BE2C (cell line): ENCODE data around the gene OTOP2.
"Not testable (repeated sequence)": the region's sequence is repeated elsewhere in the genome, so short reads cannot be mapped to it uniquely, and the experiment has no call there.

Experiments used
- DNase-seq: peaks from one replicate; pipeline ENCODE4 v3.0.0-alpha.2; 2020
- H3K27me3 ChIP-seq: fragments of 250-450 bp; sonication (Bioruptor Pico); 2 replicates; pipeline ENCODE4 v1.5.1; 2020; ENCODE audit warnings: mild to moderate bottlenecking
- H3K36me3 ChIP-seq: fragments of 250-450 bp; sonication (Bioruptor Pico); 2 replicates; pipeline ENCODE4 v1.5.1; 2020; ENCODE audit warnings: mild to moderate bottlenecking
- H3K4me1 ChIP-seq: fragments of 250-450 bp; sonication (Bioruptor Pico); 2 replicates; pipeline ENCODE4 v1.5.1; 2020
- H3K4me3 ChIP-seq: 2 replicates; pipeline ENCODE4 v1.5.1; 2011; ENCODE audit warnings: low read depth, low read length
- H3K9me3 ChIP-seq: fragments of 250-450 bp; sonication (Bioruptor Pico); 2 replicates; pipeline ENCODE4 v1.5.1; 2020
- TF ChIP-seq, protein P1 (sequence below): IDR thresholded peaks from 2 replicates; pipeline ENCODE4 v1.5.1; 2012; ENCODE audit warnings: mild to moderate bottlenecking, low read depth, low read length

Gene OTOP2

DNA sequence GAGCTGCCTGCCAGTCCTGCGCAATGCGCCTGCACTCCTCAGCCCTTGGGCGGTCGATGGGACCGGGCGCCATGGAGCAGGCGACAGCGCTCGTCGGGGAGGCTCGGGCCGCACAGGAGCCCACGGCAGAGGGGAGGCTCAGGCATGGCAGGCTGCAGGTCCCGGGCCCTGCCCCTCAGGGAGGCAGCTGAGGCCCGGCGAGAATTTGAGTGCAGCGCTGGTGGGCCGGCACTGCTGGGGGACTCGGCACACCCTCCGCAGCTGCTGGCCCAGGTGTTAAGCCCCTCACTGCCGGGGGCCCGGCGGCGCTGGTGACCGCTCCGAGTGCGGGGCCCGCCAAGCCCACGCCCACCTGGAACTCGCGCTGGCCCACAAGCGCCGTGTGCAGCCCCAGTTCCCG is 17.1 kb upstream of the OTOP2 start:
- Histone ChIP-seq H3K4me1 (no peaks in the 10 kb centered on the region), H3K36me3 (no peaks in the 10 kb centered on the region), H3K4me3 (no peak overlapping the region), H3K9me3 (no peaks in the 10 kb centered on the region; the same call in 1 of the 2 replicates), H3K27me3 (no peaks in the 10 kb centered on the region)
- no peak for DNase-seq
- TF ChIP-seq, protein P1, sequence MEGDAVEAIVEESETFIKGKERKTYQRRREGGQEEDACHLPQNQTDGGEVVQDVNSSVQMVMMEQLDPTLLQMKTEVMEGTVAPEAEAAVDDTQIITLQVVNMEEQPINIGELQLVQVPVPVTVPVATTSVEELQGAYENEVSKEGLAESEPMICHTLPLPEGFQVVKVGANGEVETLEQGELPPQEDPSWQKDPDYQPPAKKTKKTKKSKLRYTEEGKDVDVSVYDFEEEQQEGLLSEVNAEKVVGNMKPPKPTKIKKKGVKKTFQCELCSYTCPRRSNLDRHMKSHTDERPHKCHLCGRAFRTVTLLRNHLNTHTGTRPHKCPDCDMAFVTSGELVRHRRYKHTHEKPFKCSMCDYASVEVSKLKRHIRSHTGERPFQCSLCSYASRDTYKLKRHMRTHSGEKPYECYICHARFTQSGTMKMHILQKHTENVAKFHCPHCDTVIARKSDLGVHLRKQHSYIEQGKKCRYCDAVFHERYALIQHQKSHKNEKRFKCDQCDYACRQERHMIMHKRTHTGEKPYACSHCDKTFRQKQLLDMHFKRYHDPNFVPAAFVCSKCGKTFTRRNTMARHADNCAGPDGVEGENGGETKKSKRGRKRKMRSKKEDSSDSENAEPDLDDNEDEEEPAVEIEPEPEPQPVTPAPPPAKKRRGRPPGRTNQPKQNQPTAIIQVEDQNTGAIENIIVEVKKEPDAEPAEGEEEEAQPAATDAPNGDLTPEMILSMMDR: no peak

DNA sequence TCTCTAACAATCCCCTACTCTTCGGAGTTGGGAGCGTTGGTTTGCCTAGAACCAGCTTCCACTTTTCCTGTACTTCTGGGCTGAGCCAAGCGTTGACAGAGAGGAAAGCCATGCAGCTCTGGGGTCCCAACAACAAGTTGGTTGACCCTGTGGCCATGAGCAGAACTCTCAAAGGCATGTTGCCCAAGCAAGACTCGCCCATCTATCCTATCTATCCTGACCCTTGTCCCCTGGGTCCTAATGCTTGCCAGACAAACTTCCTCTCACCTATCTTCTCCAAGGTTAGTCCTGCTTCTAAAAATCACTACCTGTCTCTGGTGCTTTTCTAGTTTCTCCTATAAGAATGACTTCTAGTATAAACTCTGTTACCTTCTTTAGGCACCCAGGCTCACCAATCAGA is 15.0 kb upstream of the OTOP2 start:
- not testable (repeated sequence) for H3K36me3 ChIP-seq, H3K27me3 ChIP-seq, H3K4me1 ChIP-seq, H3K4me3 ChIP-seq, DNase-seq, H3K9me3 ChIP-seq

DNA sequence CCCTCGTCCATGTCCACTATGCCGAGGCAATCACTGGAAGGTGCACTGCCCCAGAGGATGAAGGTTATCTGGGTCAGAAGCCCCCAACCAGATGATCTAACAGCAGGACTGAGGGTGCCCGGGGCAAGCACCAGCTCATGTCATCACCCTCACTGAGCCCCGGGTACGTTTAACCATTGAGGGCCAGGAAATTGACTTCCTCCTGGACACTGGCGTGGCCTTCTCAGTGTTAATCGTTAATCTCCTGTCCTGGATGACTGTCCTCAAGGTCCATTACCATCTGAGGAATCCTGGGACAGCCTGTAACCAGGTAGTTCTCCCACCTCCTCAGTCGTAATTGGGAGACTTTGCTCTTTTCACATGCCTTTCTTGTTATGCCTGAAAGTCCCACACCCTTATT is 12.7 kb upstream of the OTOP2 start:
- not testable (repeated sequence) for H3K4me3 ChIP-seq

DNA sequence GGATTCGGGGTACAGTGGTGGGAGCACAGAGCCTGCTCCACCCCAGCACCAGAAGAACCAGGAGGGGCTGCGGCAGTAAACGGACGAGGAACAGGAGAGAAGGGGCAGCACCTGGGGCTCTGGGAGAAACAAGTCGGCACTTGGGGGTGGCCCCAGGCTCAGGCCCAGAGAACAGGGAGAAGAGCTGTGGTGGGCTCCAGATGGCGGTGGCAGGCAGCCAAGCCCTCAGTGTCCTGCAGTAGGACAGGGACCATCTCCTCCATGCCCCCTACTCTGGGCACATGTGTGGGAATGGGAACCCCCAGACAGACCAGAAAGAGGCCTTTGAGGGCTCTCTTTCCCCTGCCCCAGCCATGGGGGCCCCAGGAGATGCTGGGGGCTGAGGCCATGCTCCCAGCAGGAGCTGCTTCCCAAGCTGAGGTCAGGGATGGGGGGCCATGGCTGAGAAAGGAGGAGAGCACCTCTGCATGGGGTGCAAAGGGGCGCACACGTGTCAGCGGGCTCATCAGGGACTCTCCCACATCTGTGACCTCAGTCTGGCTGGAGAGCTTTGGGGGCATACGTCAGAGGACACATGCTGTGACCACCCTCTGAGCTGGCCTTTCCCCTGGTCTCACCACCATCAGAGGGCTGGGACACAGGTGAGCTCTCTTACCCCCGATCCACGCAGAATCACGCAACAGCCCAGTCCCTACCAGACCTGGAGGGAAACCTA is 7.8 kb upstream of the OTOP2 start:
- H3K4me1 ChIP-seq: no peaks in the 10 kb centered on the region
- TF ChIP-seq, protein P1: no peak
- no peaks in the 10 kb centered on the region for H3K27me3 ChIP-seq
- DNase-seq: no peak
- no peaks in the 10 kb centered on the region for H3K9me3 ChIP-seq
- H3K4me3 ChIP-seq: no peak overlapping the region
- H3K36me3 ChIP-seq: no peaks in the 10 kb centered on the region

More for the DNA sequence above, 12.7 kb upstream of the OTOP2 start:
- DNase-seq, H3K4me1 ChIP-seq, H3K36me3 ChIP-seq, H3K27me3 ChIP-seq, H3K9me3 ChIP-seq: not testable (repeated sequence)

DNA sequence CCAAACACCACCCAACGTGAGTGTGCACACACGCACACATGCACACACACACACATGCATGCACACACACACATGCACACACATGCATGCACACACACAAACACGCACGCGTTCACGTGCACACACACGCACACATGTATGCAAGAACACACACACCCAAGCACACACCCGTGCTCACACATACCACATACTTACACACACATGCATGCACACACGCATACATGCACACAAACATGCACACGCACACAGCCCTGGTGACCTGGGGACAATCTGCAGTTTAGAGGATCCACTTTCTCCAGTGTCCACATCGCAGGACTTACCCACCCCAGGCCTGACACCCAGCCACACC is 7.2 kb upstream of the OTOP2 start:
- DNase-seq: no peak
- no peaks in the 10 kb centered on the region for H3K4me1 ChIP-seq
- H3K27me3 ChIP-seq: no peaks in the 10 kb centered on the region; the same call in 1 of the 2 replicates
- H3K4me3 ChIP-seq: no peak overlapping the region
- no peaks in the 10 kb centered on the region for H3K9me3 ChIP-seq
- H3K36me3 ChIP-seq: no peaks in the 10 kb centered on the region
- TF ChIP-seq, protein P1: no peak

DNA sequence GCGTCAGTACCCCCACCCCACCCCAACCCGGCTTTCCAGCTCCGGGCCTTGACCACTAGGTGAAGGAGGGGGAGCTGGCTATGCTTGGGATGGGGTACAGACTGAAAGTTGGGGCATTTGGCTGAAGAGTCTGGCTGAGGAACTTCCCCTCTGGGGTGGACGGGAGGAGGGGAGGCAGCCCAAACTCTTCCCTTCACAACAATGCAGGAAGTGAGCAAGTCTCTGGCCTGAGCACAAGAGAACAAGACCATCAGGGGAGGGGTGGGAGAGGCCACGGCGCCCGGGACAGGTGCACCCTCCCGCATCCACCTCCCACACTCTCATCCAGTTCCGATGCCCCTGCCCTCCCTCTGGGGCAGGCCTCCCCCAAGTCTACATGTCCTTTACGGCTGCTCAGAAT is 6.6 kb upstream of the OTOP2 start:
- H3K4me3 ChIP-seq: no peak overlapping the region
- DNase-seq: no peak
- H3K9me3 ChIP-seq: no peaks in the 10 kb centered on the region
- H3K36me3 ChIP-seq: no peaks in the 10 kb centered on the region
- TF ChIP-seq, protein P1: no peak
- H3K27me3 ChIP-seq: peaks cover 3% of the 10 kb centered on the region
- no peaks in the 10 kb centered on the region for H3K4me1 ChIP-seq

DNA sequence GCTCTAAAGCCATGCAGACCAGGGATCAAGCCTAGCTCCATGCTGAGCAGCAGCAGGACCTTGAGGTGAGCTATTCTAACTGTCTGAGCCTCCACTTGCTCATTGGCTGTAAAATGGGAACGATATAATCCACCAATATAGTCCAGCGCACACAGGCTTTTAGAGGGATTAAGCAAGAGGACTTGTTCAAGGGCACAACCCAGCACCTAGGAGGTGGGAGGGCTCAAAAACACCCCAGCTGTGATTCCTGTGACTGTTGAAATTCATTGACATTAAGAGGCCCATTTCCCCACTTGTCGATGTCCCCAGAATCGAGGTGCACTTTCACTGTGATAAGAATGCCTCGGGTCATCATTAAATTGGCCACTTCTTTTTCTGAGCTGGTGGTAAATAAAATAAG is 5.2 kb upstream of the OTOP2 start:
- TF ChIP-seq, protein P1: no peak
- no peaks in the 10 kb centered on the region for H3K4me1 ChIP-seq
- DNase-seq: no peak
- no peak overlapping the region for H3K4me3 ChIP-seq
- H3K36me3 ChIP-seq: no peaks in the 10 kb centered on the region
- no peaks in the 10 kb centered on the region for H3K9me3 ChIP-seq
- H3K27me3 ChIP-seq: peaks cover 16% of the 10 kb centered on the region
